Activated CD4-positive, CD25-positive, alpha-beta regulatory T cell treated with anti-CD3 and anti-CD28 coated beads, Interleukin-2, amount 50 U/mL, for 24 hours (primary cell): ENCODE measurements around the gene BTBD17.
A peak's percentile ranks its signal among the peaks of the same experiment; 100 is the strongest.
"Not testable (repeated sequence)": the region's sequence is repeated elsewhere in the genome, so short reads cannot be mapped to it uniquely, and the experiment has no call there.

Experiments used
- ATAC-seq, 2 donors: fragments of 150-1000 bp; cut with Tn5 transposase; one replicate each; pipeline ENCODE4 v1.10.0; 2021; ENCODE audit warnings: mild to moderate bottlenecking in 1 of 2, moderate library complexity in 1 of 2

The BTBD17 gene

GRCh38 chr17:74361230-74362068 is at the start of gene BTBD17:
TSS of gene BTBD17 (minus strand) at chr17:74361868. CDS start at chr17:74361819, 49 bp downstream.
- peak; percentile 33 to 41 for ATAC-seq

- ATAC-seq = no peak
Measured at GRCh38 chr17:74410001-74410443, 48.4 kb upstream of the BTBD17 start.

GRCh38 chr17:74408815-74409214 is 47.1 kb upstream of the BTBD17 start:
- no peak for ATAC-seq

GRCh38 chr17:74408262-74408661 is 46.6 kb upstream of the BTBD17 start:
- no peak for ATAC-seq

GRCh38 chr17:74407384-74407783 is 45.7 kb upstream of the BTBD17 start:
- no peak for ATAC-seq

GRCh38 chr17:74405311-74405710 is 43.6 kb upstream of the BTBD17 start:
- ATAC-seq = not testable (repeated sequence)

- ATAC-seq = no peak
Measured at GRCh38 chr17:74404789-74405188, 43.1 kb upstream of the BTBD17 start.

GRCh38 chr17:74404218-74404617 is 42.5 kb upstream of the BTBD17 start:
- no peak for ATAC-seq

- ATAC-seq = no peak
Measured at GRCh38 chr17:74403512-74404137, 42.0 kb upstream of the BTBD17 start.

- no peak for ATAC-seq
Measured at GRCh38 chr17:74402048-74402447, 40.4 kb upstream of the BTBD17 start.

GRCh38 chr17:74396567-74396966 is 34.9 kb upstream of the BTBD17 start:
- ATAC-seq = no peak

- ATAC-seq = no peak
Measured at GRCh38 chr17:74394977-74395376, 33.3 kb upstream of the BTBD17 start.

GRCh38 chr17:74394275-74394950 is 32.7 kb upstream of the BTBD17 start:
- no peak for ATAC-seq

- no peak for ATAC-seq
Measured at GRCh38 chr17:74393346-74393942, 31.8 kb upstream of the BTBD17 start.

- ATAC-seq = no peak
Measured at GRCh38 chr17:74392848-74393247, 31.2 kb upstream of the BTBD17 start.

- ATAC-seq = no peak
Measured at GRCh38 chr17:74391771-74392170, 30.1 kb upstream of the BTBD17 start.

GRCh38 chr17:74390680-74391653 is 29.3 kb upstream of the BTBD17 start:
- ATAC-seq = no peak

GRCh38 chr17:74389937-74390679 is 28.4 kb upstream of the BTBD17 start:
- ATAC-seq = no peak

- ATAC-seq = no peak
Measured at GRCh38 chr17:74389084-74389753, 27.6 kb upstream of the BTBD17 start.
